HG02981 (cell line): Measurements from ENCODE around the gene OR6K2.
"Not testable (repeated sequence)": the region's sequence is repeated elsewhere in the genome, so short reads cannot be mapped to it uniquely, and the experiment has no call there.

ENCODE experiments used
- ATAC-seq: cut with Tn5 transposase; IDR thresholded peaks from one replicate; pipeline ENCODE4 v1.9.1; 2021; ENCODE audit warnings: mild to moderate bottlenecking, moderate library complexity; ENCODE audit not compliant: unreplicated experiment

OR6K2 gene

GRCh38 chr1:158700552-158700951 lies at the start of gene OR6K2:
TSS of gene OR6K2 (minus strand) at chr1:158700652. CDS start at chr1:158700652, 0 bp downstream.
- ATAC-seq: no peak

- ATAC-seq: no peak
Measured at GRCh38 chr1:158735848-158736247, 35.4 kb upstream of the OR6K2 start.

- no peak for ATAC-seq
Measured at GRCh38 chr1:158732524-158732923, 32.1 kb upstream of the OR6K2 start.

GRCh38 chr1:158731707-158732106 lies 31.3 kb upstream of the OR6K2 start:
- ATAC-seq: no peak

- ATAC-seq: no peak
Measured at GRCh38 chr1:158730453-158730852, 30.0 kb upstream of the OR6K2 start.

GRCh38 chr1:158728510-158729225 lies 28.2 kb upstream of the OR6K2 start:
- ATAC-seq: no peak

GRCh38 chr1:158724442-158724841 lies 24.0 kb upstream of the OR6K2 start:
- ATAC-seq: no peak

GRCh38 chr1:158720620-158721019 lies 20.2 kb upstream of the OR6K2 start, which contains the start of gene OR6K3:
TSS of gene OR6K3 (minus strand) at chr1:158720720. CDS start at chr1:158718115, 2,605 bp downstream.
- no peak for ATAC-seq

GRCh38 chr1:158719664-158720063 lies 19.2 kb upstream of the OR6K2 start:
- ATAC-seq: no peak

- ATAC-seq: no peak
Measured at GRCh38 chr1:158717344-158717743, 16.9 kb upstream of the OR6K2 start.

GRCh38 chr1:158716335-158716734 lies 15.9 kb upstream of the OR6K2 start:
- no peak for ATAC-seq

GRCh38 chr1:158714754-158715153 lies 14.3 kb upstream of the OR6K2 start:
- no peak for ATAC-seq

- ATAC-seq: no peak
Measured at GRCh38 chr1:158711098-158711497, 10.6 kb upstream of the OR6K2 start.

- ATAC-seq: no peak
Measured at GRCh38 chr1:158706096-158706495, 5.6 kb upstream of the OR6K2 start.

GRCh38 chr1:158694596-158694995 lies 5.9 kb downstream of the OR6K2 start:
- no peak for ATAC-seq

- no peak for ATAC-seq
Measured at GRCh38 chr1:158692356-158692755, 8.1 kb downstream of the OR6K2 start.

- ATAC-seq: no peak
Measured at GRCh38 chr1:158691907-158692306, 8.5 kb downstream of the OR6K2 start.

- ATAC-seq: not testable (repeated sequence)
Measured at GRCh38 chr1:158691149-158691548, 9.3 kb downstream of the OR6K2 start.

GRCh38 chr1:158689875-158690274 lies 10.6 kb downstream of the OR6K2 start:
- ATAC-seq: no peak

GRCh38 chr1:158689110-158689509 lies 11.3 kb downstream of the OR6K2 start:
- ATAC-seq: no peak

GRCh38 chr1:158688343-158688742 lies 12.1 kb downstream of the OR6K2 start:
- ATAC-seq: not testable (repeated sequence)

- ATAC-seq: no peak
Measured at GRCh38 chr1:158687037-158687436, 13.4 kb downstream of the OR6K2 start.
